Activated T-cell treated with anti-CD3 and anti-CD28 coated beads, Interleukin-2, amount 50 U/mL, for 24 hours (primary cell): Measurements from ENCODE around the gene SLC19A1.

ENCODE experiments used
- DNase-seq: peaks from one replicate; pipeline ENCODE4 v3.0.0-alpha.2; 2020
- H3K27ac Mint-ChIP-seq: 2 replicates; pipeline ENCODE4 v1.8.0; 2020; ENCODE audit warnings: mild to moderate bottlenecking, mixed read lengths
- H3K27me3 Mint-ChIP-seq: 2 replicates; pipeline ENCODE4 v1.8.0; 2020; ENCODE audit warnings: mixed read lengths
- H3K36me3 Mint-ChIP-seq: 2 replicates; pipeline ENCODE4 v1.8.0; 2020; ENCODE audit warnings: low read depth, mixed read lengths
- H3K4me1 Mint-ChIP-seq: 2 replicates; pipeline ENCODE4 v1.8.0; 2020; ENCODE audit warnings: low read depth, mixed read lengths
- H3K4me3 Mint-ChIP-seq: 2 replicates; pipeline ENCODE4 v1.8.0; 2020; ENCODE audit warnings: mild to moderate bottlenecking, moderate library complexity, mixed read lengths
- H3K9me3 Mint-ChIP-seq: 2 replicates; pipeline ENCODE4 v1.8.0; 2020; ENCODE audit warnings: mixed read lengths

Gene SLC19A1

DNA sequence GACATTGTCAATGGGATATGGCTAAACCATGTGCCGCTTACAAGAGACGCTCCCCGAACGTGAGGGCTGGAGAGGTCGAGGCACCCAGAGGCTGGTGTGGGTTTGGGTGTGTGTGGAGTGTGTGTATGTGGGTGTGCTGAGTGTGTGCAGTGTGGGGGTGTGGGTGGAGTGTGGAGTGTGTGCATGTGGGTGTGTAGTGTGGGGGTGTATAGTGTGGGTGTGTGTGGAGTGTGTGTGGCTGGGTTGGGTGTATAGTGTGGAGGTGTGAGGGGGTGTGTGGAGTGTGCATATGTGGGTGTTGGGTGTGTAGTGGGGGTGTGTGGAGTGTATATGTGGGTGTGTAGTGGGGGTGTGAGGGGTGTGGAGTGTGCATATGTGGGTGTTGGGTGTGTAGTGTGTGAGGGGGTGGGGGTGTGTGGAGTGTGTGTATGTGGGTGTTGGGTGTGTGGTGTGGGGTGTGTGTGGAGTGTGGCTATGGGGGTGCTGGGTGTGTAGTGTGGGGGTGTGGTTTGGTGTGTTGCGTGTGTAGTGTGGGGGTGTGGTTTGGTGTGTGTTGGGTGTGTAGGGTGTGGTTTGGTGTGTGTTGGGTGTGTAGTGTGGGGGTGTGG is 42.2 kb downstream of the SLC19A1 start:
- Mint-ChIP-seq H3K9me3 (no peaks in the 10 kb centered on the region), H3K36me3 (no peaks in the 10 kb centered on the region), H3K27ac (peak overlapping the region; percentile 2), H3K4me3 (no peak overlapping the region), H3K27me3 (no peaks in the 10 kb centered on the region), H3K4me1 (no peaks in the 10 kb centered on the region)
- peak; percentile 6 for DNase-seq

DNA sequence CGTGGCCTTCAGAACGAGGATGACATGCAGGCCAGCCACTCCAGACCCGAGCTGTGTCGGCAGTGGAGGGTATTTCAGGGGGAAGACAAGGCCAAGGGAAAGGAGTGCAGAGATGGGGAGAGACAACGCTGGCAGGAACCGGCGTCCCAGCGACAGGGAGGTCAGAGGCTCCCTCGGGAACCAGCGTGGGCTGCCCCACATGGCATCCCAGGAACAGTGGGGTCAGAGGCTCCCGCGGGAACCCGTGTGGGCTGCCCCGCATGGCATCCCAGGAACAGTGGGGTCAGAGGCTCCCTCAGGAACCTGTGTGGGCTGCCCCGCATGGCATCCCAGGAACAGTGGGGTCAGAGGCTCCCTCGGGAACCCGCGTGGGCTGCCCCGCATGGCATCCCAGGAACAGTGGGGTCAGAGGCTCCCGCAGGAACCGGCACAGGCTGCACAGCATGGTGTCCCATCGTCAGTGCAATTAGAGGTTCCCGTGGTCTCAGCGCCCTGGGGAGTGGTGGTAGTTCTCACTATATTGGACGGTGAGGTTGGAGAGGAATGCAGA is 43.0 kb downstream of the SLC19A1 start:
- no peak overlapping the region for H3K4me3 Mint-ChIP-seq
- no peaks in the 10 kb centered on the region for H3K36me3 Mint-ChIP-seq
- peak overlapping the region; percentile 2 for H3K27ac Mint-ChIP-seq
- H3K9me3 Mint-ChIP-seq = no peaks in the 10 kb centered on the region
- H3K4me1 Mint-ChIP-seq = no peaks in the 10 kb centered on the region
- no peaks in the 10 kb centered on the region for H3K27me3 Mint-ChIP-seq
- DNase-seq = peak; percentile 24

- Mint-ChIP-seq H3K27me3 (no peaks in the 10 kb centered on the region), H3K4me3 (no peak overlapping the region), H3K9me3 (no peaks in the 10 kb centered on the region), H3K4me1 (no peaks in the 10 kb centered on the region), H3K36me3 (no peaks in the 10 kb centered on the region), H3K27ac (no peak overlapping the region)
- peak; percentile 12 for DNase-seq
Measured at GRCh38 chr21:45498646-45499000, 43.6 kb downstream of the SLC19A1 start.

- Mint-ChIP-seq H3K4me1 (no peaks in the 10 kb centered on the region), H3K4me3 (no peak overlapping the region)
- DNase-seq = peak; percentile 3
Measured at GRCh38 chr21:45497846-45498645, 44.2 kb downstream of the SLC19A1 start.

GRCh38 chr21:45496968-45497845 is 45.0 kb downstream of the SLC19A1 start:
- Mint-ChIP-seq H3K9me3 (no peaks in the 10 kb centered on the region), H3K27me3 (no peaks in the 10 kb centered on the region), H3K27ac (no peak overlapping the region)

More at GRCh38 chr21:45497846-45498645, 44.2 kb downstream of the SLC19A1 start:
- Mint-ChIP-seq H3K27me3 (no peaks in the 10 kb centered on the region), H3K36me3 (no peaks in the 10 kb centered on the region), H3K9me3 (no peaks in the 10 kb centered on the region), H3K27ac (no peak overlapping the region)

DNA sequence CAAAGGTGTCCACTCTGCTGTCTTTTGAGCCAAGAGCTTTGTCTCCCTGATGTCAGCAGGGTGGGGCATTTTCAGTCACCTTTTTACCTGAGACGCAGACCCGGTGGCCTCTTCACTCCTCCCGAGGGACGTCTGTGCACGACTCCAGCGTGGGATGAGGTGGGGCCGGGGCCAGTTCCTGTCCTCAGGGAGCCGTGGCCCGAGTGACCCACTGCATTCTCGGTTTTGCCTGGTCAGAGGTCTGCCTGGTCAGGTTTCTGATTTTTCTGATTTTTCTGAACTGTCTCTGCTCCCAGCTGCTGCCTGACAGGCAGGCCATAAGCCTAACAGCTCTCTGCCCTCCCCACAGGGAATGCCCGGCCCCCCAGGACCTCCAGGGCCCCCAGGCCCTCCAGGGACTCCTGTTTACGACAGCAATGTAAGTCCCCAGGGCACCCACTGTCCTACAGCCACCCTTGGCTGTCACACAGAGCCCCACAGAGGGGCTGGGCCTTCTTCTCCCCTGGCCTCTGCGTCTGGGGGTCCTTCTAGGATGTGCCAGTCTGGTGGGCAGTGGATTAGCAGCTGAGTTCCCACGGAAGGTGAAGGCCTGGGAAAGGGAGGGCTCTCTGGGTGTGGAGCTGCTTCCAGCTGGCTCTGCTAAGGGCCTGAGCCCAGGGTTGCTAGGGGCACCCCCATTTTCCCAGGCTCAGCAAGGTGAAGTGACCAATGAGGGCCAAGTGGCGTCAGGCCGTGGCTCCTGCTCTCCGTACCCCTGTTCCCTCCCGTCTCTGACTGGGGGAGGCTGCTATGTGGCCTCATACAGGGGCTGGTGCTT is 45.9 kb downstream of the SLC19A1 start:
- Mint-ChIP-seq H3K36me3 (no peaks in the 10 kb centered on the region), H3K4me1 (no peaks in the 10 kb centered on the region), H3K27me3 (no peaks in the 10 kb centered on the region), H3K27ac (no peak overlapping the region), H3K4me3 (no peak overlapping the region), H3K9me3 (no peaks in the 10 kb centered on the region)
- DNase-seq = no peak

More at GRCh38 chr21:45496968-45497845, 45.0 kb downstream of the SLC19A1 start:
- Mint-ChIP-seq H3K4me3 (no peak overlapping the region), H3K4me1 (no peaks in the 10 kb centered on the region), H3K36me3 (no peaks in the 10 kb centered on the region)
- DNase-seq = peak; percentile 12

DNA sequence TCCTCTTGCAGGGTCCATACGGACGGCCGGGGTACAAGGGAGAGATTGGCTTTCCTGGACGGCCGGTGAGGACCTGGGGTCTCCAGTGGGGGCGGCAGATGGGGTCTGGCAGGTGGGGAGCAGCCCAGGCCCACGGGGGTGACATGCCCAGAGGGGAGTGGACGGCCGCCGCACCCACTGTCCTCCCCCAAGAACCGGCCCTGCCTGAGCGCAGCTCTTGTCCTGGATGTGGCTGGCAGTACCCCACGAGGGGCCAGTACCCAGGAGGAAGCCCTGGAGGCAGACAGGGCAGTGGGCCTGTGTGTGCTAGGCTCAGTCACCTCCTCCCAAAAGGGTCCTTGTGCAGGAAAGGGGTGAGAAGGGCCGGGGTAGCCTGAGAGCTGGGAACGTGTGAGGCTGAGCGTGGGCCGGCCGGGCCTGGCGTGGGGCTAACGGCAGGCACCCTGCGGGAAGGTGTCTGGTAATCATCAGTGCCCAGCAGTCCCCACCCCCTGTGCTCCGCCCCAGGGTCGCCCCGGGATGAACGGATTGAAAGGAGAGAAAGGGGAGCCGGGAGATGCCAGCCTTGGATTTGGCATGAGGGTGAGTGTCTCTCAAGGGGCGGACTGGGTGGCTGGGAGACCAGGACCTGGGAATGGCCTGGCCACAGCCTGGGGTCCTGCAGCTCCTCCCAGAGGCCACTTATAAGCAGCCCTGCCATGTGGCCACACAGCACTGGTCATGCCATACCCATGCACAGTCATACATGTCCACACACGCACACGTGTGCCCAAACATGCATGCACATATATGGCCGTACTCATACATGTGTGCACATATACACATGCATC is 47.2 kb downstream of the SLC19A1 start:
- Mint-ChIP-seq H3K4me3 (no peak overlapping the region), H3K9me3 (no peaks in the 10 kb centered on the region), H3K27me3 (no peaks in the 10 kb centered on the region), H3K36me3 (no peaks in the 10 kb centered on the region), H3K4me1 (no peaks in the 10 kb centered on the region), H3K27ac (no peak overlapping the region)
- DNase-seq = no peak

DNA sequence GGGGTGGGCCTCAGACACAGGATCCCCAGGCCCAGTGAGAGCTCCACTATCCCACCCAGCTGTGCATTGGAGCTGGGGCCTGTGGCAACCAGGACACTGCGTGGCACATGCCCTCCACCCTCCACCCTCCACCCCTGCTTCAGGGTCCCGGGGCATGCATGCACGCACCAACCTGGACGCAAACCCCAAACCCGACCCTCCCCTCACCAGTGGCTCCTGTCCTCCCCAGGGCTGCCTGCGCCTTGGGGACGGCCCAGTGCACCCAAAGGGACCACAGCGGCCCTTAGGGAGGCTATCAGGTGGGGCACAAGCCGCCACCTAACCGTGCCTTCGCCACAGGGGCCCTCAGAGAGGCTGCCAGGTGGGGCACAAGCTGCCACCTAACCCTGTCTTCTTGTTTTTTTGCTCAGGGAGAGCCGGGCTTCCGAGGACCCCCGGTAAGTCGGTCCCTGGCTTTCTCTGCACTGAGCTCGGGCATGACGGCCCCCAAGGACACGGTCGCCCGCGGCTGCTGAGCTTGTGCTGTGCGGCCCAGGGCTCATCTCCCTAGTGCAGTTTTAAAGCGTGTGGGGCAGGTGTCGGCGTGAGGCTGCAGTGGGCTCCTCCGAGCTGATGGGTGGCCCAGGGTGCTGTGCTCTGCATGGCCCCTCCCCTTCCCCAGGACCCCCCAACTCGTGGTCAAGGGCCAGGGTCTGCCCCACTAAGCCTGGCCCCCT is 47.9 kb downstream of the SLC19A1 start:
- Mint-ChIP-seq H3K9me3 (no peaks in the 10 kb centered on the region), H3K27me3 (no peaks in the 10 kb centered on the region), H3K4me1 (no peaks in the 10 kb centered on the region), H3K36me3 (no peaks in the 10 kb centered on the region), H3K4me3 (no peak overlapping the region), H3K27ac (no peak overlapping the region)
- DNase-seq = no peak

DNA sequence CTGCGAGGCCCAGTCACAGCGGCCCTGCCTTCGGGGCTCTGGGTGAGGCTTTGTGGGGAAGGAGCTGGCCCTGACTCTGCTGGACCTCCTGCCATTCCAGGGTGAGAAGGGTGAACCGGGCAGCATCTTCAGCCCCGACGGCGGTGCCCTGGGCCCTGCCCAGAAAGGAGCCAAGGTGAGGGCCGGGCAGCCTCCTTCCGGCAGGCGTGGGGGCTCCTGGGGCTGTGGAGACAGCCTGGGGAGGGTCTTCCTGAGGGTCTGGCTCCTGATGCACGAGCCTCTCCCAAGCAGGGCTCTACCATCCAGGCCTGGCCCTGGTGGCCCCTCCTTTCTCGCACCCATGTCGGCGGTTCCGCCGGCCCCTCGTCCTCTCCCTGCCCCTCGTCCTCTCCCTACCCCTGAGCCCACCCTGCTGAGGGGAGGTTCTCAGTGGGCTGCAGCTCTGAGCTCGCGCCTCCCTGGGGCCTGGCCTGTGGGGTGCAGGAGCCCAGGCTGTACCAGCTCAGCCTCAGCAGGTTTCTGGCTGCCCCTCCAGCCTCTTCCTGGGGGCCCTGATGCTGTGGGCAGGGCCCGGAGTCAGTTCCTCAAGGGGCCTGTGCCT is 48.7 kb downstream of the SLC19A1 start:
- H3K36me3 Mint-ChIP-seq = no peaks in the 10 kb centered on the region
- no peaks in the 10 kb centered on the region for H3K27me3 Mint-ChIP-seq
- DNase-seq = no peak
- H3K9me3 Mint-ChIP-seq = no peaks in the 10 kb centered on the region
- no peaks in the 10 kb centered on the region for H3K4me1 Mint-ChIP-seq
- no peak overlapping the region for H3K4me3 Mint-ChIP-seq
- H3K27ac Mint-ChIP-seq = no peak overlapping the region

- Mint-ChIP-seq H3K27me3 (no peaks in the 10 kb centered on the region), H3K4me1 (no peaks in the 10 kb centered on the region), H3K36me3 (no peaks in the 10 kb centered on the region), H3K9me3 (no peaks in the 10 kb centered on the region), H3K4me3 (no peak overlapping the region), H3K27ac (no peak overlapping the region)
- no peak for DNase-seq
Measured at GRCh38 chr21:45492765-45493164, 49.5 kb downstream of the SLC19A1 start.

GRCh38 chr21:45491623-45492022 is 50.6 kb downstream of the SLC19A1 start:
- DNase-seq = no peak
- Mint-ChIP-seq H3K4me3 (no peak overlapping the region), H3K27me3 (no peaks in the 10 kb centered on the region), H3K9me3 (no peaks in the 10 kb centered on the region), H3K4me1 (no peaks in the 10 kb centered on the region), H3K36me3 (no peaks in the 10 kb centered on the region), H3K27ac (no peak overlapping the region)

GRCh38 chr21:45491056-45491455 is 51.2 kb downstream of the SLC19A1 start:
- no peaks in the 10 kb centered on the region for H3K27me3 Mint-ChIP-seq
- no peak overlapping the region for H3K27ac Mint-ChIP-seq
- H3K4me1 Mint-ChIP-seq = no peaks in the 10 kb centered on the region
- H3K9me3 Mint-ChIP-seq = no peaks in the 10 kb centered on the region
- DNase-seq = no peak
- H3K36me3 Mint-ChIP-seq = no peaks in the 10 kb centered on the region
- no peak overlapping the region for H3K4me3 Mint-ChIP-seq
